Measurements from ENCODE around the gene UGT1A4. TPM values are rescaled to one million over a fixed set of nuclear protein-coding genes. Genes with fewer than 3 reads are reported as not detected.

UGT1A4 gene
- total and polyA plus RNA-seq, 9 of the 15 experiments (the other 6 are each of a cell fraction or from before 2014, with no cell fraction given): not detected

DNA sequence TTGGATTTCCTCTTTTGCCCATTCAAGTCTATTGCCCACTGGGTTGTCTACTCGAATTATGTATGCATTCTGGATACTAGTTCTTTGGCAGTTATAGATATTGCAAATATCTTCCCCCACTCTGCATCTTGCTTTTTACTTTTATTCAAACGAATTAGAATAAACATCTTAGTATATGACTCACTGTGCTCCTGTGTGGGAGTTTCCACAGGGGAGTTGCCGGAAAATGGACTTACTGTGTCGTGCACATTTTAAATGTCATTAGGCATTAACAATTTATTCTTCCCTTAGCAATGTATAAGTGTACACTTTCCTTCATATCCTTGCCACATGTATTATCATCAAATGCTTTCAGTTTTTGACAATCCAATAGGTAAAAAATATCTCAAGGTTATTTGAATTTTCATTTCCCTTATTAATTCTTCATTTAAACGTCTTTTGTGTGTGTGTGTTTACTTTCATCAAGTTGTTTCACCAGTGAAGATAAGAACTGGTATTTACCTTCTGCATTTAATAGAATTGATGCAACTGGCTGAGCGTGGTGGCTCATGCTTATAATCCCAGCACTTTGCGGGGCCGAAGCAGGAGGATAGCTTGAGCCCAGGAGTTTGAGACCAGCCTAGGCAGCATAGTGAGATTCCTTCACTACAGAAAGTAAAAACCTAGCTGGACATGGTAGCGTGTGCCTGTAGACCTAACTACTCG lies 10.4 kb upstream of the UGT1A4 start:
- Histone ChIP-seq H3K9ac (ENCODE audit: insufficient read depth in 1 of 2, low read depth in 2 of 2, low read length in 2 of 2) (no peak overlapping the region), H3K27me3 (ENCODE audit: control insufficient read depth in 2 of 2, insufficient read depth in 2 of 2, low read length in 2 of 2) (peaks cover 0 to 12% of the 10 kb centered on the region in 2 experiments; a peak in 3 of 5 replicates), H3K4me3 (no peak overlapping the region), H3K9me3 (replicated peaks; ENCODE audit: control insufficient read depth, insufficient read depth, low read depth, low read length) (no peaks in the 10 kb centered on the region), H2AFZ (ENCODE audit: low read depth, low read length) (no peak overlapping the region), H3K79me2 (ENCODE audit: control insufficient read depth, insufficient read depth, low read length) (no peaks in the 10 kb centered on the region), H3K27ac (ENCODE audit: extremely low read depth, low read depth, low read length) (no peak overlapping the region), H3K4me1 (replicated peaks in 1 of 2; ENCODE audit: control insufficient read depth in 2 of 2, insufficient read depth in 2 of 2, low read length in 2 of 2) (0 out of 5 replicates have a peak, but pooled peaks cover 0 to 3% of the 10 kb centered on the region in 2 experiments), H3K36me3 (ENCODE audit: control insufficient read depth, insufficient read depth, low read length) (no peaks in the 10 kb centered on the region), H3K4me2 (ENCODE audit: insufficient read depth, low read length) (no peak overlapping the region), H4K20me1 (replicated peaks; ENCODE audit: control insufficient read depth, insufficient read depth, low read length) (no peaks in the 10 kb centered on the region), H3K9me1 (ENCODE audit: control insufficient read depth, insufficient read depth, low read length) (no peaks in the 10 kb centered on the region)
- FAIRE-seq: no peak
- ChIA-PET POLR2A (interaction anchor here (0.6 kb wide), 2 partner anchors 29 to 135 kb away, joined by 3 read pairs; no protein-coding TSS in a partner anchor), CTCF (ENCODE audit: low intra/inter-chr PET ratio) (no interaction called here)
- TF ChIP-seq HMG20A (CRISPR knock-in tag; conservative IDR thresholded peaks at IDR 0.05): no peak
- 0 out of 2 replicates have a peak, but pooled peaks have one; percentile 5 for TF ChIP-seq JUND (IDR thresholded peaks at IDR 0.05; ENCODE audit: borderline replicate concordance, low read depth, low read length)
- no peak for TF ChIP-seq JUND (tag; IDR thresholded peaks at IDR 0.05; ENCODE audit: borderline replicate concordance, low read depth, low read length)
- 14% methylated on average over 7 of the region's 10 CpGs for WGBS (ENCODE audit: insufficient coverage, low coverage, missing lambda C conversion rate)
- in situ Hi-C loops (cut with MboI) (no loop called here), intact Hi-C loops (cut with micrococcal nuclease) (no loop called here)
- no peak for ATAC-seq
- no TSS peak for BruUV-seq (replicated peaks)
- DNase-seq (ENCODE audit: extremely low read depth in 1 of 4, low spot score in 3 of 4): no peak

DNA sequence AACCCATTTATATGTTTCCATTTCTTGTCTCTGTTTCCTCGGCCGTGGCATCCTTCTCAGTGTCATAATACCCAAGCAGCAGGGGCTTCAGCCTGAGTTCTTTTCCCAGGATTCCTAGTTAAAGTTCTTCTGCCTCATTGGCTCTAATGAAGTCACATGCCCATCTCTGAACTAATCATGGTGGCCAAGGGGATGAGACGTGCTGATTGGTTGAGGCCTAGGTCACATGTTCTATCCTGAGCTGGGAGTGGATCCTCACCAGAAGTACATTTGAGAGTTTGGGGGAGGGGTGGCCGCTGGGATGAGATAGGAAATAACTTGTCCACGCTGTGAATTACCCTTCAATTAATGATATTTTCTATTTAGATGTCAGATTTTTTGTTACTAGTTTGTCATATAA lies 9.6 kb upstream of the UGT1A4 start:
- H3K4me2 ChIP-seq (ENCODE audit: insufficient read depth, low read length): no peak overlapping the region
- FAIRE-seq: no peak
- TF ChIP-seq, protein P1, sequence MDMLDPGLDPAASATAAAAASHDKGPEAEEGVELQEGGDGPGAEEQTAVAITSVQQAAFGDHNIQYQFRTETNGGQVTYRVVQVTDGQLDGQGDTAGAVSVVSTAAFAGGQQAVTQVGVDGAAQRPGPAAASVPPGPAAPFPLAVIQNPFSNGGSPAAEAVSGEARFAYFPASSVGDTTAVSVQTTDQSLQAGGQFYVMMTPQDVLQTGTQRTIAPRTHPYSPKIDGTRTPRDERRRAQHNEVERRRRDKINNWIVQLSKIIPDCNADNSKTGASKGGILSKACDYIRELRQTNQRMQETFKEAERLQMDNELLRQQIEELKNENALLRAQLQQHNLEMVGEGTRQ (CRISPR knock-in tag; IDR thresholded peaks at IDR 0.05): peak; percentile 79
- TF ChIP-seq RAD51 (IDR thresholded peaks at IDR 0.05; ENCODE audit: borderline replicate concordance, low read depth) (peak; percentile 79), KLF13 (tag; IDR thresholded peaks at IDR 0.05; ENCODE audit: borderline replicate concordance, low read depth) (no peak), CBFA2T2 (conservative IDR thresholded peaks at IDR 0.05) (0 out of 2 replicates have a peak, but pooled peaks have one; percentile 4), NR2F6 (CRISPR knock-in tag; IDR thresholded peaks at IDR 0.05) (no peak), FOS (IDR thresholded peaks at IDR 0.05; ENCODE audit: extremely low read depth, insufficient read length) (no peak)
- TF ChIP-seq, protein P2, sequence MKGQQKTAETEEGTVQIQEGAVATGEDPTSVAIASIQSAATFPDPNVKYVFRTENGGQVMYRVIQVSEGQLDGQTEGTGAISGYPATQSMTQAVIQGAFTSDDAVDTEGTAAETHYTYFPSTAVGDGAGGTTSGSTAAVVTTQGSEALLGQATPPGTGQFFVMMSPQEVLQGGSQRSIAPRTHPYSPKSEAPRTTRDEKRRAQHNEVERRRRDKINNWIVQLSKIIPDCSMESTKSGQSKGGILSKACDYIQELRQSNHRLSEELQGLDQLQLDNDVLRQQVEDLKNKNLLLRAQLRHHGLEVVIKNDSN (CRISPR knock-in tag; IDR thresholded peaks at IDR 0.05): peak; percentile 60
- intact Hi-C loops (cut with micrococcal nuclease) (no loop called here), in situ Hi-C loops (cut with MboI) (no loop called here)
- no peaks in the 10 kb centered on the region for H4K20me1 ChIP-seq (replicated peaks; ENCODE audit: control insufficient read depth, insufficient read depth, low read length)
- H3K9ac ChIP-seq (ENCODE audit: insufficient read depth in 1 of 2, low read depth in 2 of 2, low read length in 2 of 2): no peak overlapping the region
- H3K9me1 ChIP-seq (ENCODE audit: control insufficient read depth, insufficient read depth, low read length): no peaks in the 10 kb centered on the region
- no TSS peak for BruUV-seq (replicated peaks)
- peak; percentile 46; the same call in 1 of the 3 replicates for ATAC-seq
- CTCF ChIA-PET (ENCODE audit: low intra/inter-chr PET ratio): interaction anchor here (0.7 kb wide), 1 partner anchor 56 kb away, joined by 3 read pairs; no protein-coding TSS in a partner anchor
- H3K4me1 ChIP-seq (replicated peaks in 1 of 2; ENCODE audit: control insufficient read depth in 2 of 2, insufficient read depth in 2 of 2, low read length in 2 of 2): 0 out of 5 replicates have a peak, but pooled peaks cover 0 to 3% of the 10 kb centered on the region in 2 experiments
- WGBS (ENCODE audit: insufficient coverage, low coverage, missing lambda C conversion rate): 18% methylated on average over 5 of the region's 5 CpGs
- no peaks in the 10 kb centered on the region for H3K9me3 ChIP-seq (replicated peaks; ENCODE audit: control insufficient read depth, insufficient read depth, low read depth, low read length)
- POLR2A ChIA-PET: interaction anchor here (0.6 kb wide), 1 partner anchor 28 kb away, joined by 3 read pairs; no protein-coding TSS in a partner anchor
- no peak overlapping the region for H2AFZ ChIP-seq (ENCODE audit: low read depth, low read length)
- peaks cover 0 to 14% of the 10 kb centered on the region in 2 experiments; a peak in 3 of 5 replicates for H3K27me3 ChIP-seq (ENCODE audit: control insufficient read depth in 2 of 2, insufficient read depth in 2 of 2, low read length in 2 of 2)
- H3K79me2 ChIP-seq (ENCODE audit: control insufficient read depth, insufficient read depth, low read length): no peaks in the 10 kb centered on the region
- DNase-seq (ENCODE audit: extremely low read depth in 1 of 4, low spot score in 3 of 4): peak; percentile 7 to 25 (median 20)
- no peak overlapping the region for H3K27ac ChIP-seq (ENCODE audit: extremely low read depth, low read depth, low read length)
- H3K4me3 ChIP-seq: no peak overlapping the region
- H3K36me3 ChIP-seq (ENCODE audit: control insufficient read depth, insufficient read depth, low read length): no peaks in the 10 kb centered on the region

Data from K562 (cell line).